NCI-H1105 (cell line): ENCODE data around the gene DIRAS1.
"Not testable (repeated sequence)": the region's sequence is repeated elsewhere in the genome, so short reads cannot be mapped to it uniquely, and the experiment has no call there.

Experiments used
- DNase-seq: peaks from one replicate; lab custom pipeline; 2025; lab: John Stamatoyannopoulos, UW

Gene DIRAS1

GRCh38 chr19:2726904-2727639 is 5.9 kb upstream of the DIRAS1 start:
- no peak for DNase-seq

GRCh38 chr19:2726160-2726855 is 5.1 kb upstream of the DIRAS1 start:
- no peak for DNase-seq

GRCh38 chr19:2724148-2724557 is 3.0 kb upstream of the DIRAS1 start:
- no peak for DNase-seq

- no peak for DNase-seq
Measured at GRCh38 chr19:2723747-2724146, 2.6 kb upstream of the DIRAS1 start.

DNA sequence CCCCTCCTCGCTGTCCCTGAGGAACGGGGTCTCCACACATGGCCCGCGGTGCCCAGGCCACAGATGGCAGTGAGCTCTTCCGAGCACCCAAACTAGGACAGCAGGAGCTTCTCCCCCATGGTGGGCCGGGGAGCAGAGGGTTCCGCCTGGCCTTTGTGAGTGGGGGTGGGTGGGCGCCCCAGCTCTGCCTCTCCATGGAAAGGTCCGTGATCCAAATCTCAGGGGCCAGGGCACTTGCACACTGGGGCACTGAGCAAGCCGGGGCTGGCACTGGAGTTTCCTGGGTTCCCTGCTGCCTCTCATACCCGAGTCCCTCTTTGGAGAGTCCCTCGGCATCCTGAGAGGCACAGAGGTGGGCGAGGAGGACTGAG is 2.2 kb upstream of the DIRAS1 start:
- DNase-seq: no peak

DNA sequence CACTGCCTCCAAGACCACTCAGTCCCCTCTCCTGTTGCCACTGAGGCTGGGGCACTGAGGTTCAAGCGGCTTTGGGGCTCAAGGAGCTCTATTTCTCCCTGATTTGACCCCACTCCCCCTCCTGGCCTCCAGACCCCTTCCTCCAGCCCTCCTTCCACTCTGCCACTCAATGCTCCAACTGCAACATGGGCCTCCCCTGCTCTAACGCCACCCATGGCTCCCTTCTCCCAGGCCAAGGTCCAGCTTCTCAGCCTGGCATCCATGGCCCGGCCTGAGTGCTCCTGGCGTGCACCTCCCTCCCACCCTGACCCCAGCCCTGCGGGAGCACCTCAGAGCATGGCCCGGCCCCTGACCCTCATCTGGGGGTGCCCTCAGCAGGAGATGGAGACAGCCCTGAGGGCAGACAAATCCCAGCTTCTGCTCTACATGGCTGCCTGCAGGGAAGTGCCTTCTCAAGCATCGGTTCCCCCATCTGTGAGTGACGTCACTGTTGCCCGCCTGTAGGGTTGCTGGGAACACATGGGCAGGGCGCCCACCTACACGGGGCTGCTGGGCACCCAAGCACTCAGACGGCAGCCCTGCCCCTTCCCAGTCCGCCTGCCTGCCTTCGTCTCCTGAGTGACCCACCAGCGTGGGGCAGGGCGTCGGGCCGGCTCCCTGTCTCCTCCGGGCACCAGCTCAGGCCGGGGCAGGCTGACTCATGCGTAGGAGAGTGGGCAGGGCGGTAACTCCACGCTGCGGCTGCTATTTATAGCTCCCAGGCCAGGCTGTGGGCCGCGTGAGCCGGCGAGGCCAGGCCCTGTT is 1.6 kb upstream of the DIRAS1 start:
- DNase-seq: no peak

DNA sequence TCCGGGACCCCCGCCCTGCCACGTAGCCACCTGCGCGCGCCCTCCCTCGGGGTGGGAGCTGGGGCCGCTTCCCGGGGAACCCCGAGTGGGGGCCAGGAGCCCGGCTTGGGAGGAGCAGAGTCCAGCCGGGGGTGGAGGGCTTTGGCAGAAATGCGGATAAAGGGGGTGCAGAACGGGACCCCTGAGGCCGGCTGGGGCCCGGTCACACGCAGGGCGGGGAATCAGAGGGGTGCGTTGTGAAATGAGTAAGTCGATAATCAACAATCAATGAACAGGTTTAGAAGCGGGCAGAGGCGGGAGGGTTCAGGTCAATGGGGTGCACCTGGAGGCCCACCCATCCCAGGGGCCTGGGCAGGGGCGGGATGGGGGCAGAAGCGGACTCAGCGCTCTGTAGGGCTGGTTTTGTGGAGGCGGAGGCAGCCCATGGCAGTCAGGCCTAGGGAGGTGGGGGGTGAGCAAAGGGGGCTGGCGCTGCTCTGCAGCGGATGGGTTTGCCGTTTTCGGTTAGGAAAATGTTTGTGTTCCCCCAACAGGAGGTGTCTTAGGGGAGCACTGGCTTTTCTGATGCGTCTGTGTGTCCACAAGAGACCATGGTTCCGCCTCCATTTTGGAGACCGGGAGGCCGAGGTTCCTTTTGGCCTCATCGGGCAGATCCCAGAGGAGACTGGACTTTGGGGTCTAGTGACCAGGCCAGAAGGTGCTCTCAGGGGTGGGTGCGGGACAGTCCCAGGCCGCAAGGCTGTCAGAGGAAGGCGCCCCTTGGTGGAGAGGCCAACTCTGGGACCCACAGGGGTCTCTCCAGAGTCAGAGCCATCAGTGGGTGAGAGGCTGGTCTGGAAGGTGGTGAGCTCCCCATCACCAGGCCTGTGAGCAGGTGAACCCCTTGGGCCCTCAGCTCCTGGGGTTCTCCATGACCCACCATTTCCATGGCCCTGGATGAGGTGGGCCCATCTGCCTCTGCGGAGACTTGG is 683 bp upstream of the DIRAS1 start:
- DNase-seq: no peak

DNA sequence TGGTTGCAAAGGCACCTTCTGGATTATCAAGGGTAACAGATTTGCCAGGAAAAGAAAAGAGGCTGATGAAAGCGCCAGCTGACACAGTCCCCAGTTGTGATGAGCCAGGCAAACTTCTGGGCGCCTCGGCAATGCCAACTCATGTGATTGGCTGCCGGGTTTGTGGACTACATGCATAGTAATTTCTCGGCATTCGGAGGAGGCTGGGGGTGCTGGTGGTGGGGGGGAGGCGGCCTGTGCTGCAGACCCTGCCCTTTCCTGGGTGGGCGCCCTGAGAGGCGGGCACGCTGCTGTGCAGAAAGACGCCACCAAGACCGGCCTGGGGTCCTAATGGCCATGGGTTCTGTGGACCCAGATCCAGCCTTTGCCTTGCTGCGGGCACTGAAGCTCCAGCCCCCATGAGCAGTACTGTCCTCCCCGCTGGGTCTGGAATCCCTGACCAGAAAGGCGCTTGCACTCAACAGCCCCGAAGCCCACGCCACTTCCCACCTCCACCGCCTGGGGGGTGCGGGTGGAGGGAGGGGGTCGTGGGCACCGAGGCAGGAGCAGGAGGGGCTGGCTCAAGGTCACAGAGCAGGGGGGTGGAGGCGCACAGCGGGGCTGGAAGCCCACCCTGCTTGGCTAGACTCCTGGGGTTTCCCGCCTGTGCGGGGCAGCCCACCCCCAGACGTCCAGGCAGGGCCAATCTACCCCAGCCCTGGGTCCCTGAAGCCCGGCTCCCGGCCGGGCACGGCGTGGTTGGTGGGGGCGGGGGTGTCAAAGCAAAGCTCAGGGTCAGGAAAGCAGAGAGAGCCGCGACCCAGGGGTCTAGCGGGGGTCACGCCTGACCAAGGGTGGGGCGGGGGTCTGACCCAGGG is 1.0 kb downstream of the DIRAS1 start:
- no peak for DNase-seq

DNA sequence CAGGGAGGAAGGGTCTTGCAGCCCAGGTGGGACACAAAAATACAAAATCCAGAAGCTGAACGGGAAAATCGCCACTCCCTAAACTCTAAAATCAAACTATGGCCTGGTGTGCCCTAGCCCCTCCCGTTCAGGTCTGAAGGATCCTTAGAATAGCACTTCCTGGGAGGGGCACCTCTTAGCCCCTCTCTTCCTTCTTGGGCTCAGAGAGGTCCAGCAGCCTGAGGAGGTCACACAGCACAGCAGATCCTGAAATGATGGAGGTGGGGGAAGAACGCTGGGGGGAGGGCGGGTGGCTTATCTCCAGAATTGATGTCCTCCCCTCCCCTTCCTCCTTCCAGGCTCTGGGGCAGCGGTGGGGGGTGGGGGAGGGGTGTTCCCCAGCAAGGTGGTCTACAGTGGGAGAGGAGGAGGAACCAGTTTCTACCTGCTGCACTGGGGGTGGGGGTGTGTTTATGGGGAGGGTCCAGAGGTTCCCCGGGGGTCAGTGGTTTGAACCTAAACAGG is 1.9 kb downstream of the DIRAS1 start:
- no peak for DNase-seq

- no peak for DNase-seq
Measured at GRCh38 chr19:2717638-2718541, 3.3 kb downstream of the DIRAS1 start.

- DNase-seq: no peak
Measured at GRCh38 chr19:2716722-2717637, 4.2 kb downstream of the DIRAS1 start.

DNA sequence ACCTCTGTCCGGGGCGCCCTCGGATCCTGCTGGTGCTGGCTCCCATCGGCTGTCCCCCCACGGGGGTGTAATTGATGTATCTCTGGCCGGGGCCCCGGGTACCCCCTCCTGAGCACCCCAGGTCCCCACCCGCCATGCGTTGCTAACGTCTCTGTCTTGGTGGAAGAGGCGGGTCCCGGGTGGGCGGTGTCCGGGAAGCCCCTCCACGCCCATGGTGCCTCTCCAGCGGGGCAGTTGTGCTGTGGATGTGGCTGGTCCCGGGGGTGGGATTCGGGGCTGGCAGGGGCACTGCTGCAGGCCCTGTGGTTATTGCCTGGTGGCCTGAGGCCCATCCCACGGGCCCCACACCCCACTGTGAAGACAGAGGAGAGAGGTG is 4.9 kb downstream of the DIRAS1 start:
- DNase-seq: no peak

DNA sequence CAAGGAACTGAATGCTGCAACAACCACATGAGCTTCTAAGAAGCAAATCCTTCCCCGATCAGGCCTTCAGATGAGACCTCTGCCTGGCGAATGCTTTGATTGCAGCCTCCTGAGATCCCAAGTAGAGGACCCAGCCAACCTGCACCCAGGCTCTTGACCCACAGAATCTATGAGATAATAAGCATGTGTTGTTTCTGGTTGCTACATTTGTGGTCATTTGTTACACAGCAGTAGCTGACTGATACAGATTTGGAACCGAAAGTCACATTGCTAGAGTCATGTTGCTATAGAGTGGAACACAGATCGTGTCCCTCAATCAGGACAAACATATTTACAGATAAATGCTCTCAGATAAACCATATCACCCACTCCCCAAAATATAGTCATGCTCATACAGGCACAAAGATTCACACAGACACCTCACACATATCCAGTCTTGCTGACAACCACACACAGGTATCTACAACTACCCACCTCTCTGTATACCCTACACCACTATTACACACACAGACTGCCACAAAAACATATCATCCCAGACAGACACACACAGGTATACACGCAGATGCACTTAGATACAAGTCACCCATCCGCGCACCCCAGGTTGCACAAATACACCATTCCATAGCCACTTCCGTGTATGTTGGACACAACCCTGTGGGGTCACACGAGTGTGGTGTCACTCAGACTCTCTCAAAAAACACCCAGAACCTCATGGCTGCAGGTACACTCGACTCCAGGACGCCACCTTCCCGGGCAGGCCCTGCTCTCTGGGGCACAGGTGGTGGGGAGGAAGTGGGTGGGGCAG is 5.5 kb downstream of the DIRAS1 start:
- no peak for DNase-seq

DNA sequence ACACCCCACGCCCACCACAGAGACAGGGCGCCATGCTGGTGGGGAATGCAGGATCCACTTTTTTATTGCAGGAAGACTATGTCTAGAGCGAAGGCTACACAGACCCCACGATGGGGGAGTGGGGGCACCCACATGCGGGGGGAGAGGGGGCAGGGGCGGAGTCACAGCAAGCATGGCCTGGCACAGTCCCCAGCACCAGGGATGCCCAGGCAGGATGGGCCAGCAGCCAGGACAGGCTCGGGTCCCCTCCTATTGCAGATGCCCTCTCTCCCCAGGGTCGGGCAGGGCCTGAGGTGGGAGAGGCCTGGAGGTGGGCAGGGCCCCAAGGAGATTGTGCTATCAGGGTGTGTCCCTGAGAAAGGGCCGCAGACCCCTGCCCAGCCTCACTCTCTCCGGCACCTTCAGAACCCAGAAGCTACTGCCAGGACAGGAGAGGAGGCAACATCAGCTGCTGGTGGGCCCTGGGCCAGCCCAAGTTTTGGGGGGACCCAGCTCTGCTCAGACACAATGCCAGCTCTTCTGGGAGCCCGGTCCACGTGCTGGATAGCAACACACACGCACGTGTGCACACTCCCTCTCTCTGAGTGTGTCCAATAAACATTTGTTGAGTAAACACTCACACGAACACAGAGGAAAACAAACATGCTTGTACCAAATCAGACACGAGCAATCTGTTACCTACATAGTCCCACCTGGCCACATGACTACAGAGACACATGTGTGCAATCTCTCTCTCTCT is 6.5 kb downstream of the DIRAS1 start:
- no peak for DNase-seq

- DNase-seq: not testable (repeated sequence)
Measured at GRCh38 chr19:2714102-2714501, 7.1 kb downstream of the DIRAS1 start.

DNA sequence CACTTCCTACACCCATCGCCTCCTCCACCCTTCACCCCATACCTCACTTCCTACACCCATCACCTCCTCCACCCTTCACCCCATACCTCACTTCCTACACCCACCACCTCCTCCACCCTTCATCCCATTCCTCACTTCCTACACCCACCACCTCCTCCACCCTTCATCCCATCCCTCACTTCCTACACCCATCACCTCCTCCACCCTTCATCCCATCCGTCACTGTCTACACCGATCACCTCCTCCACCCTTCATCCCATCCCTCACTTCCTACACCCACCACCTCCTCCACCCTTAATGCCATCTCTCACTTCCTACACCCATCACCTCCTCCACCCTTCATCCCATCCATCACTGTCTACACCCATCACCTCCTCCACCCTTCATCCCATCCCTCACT is 8.0 kb downstream of the DIRAS1 start:
- DNase-seq: not testable (repeated sequence)

GRCh38 chr19:2711875-2712205 is 9.3 kb downstream of the DIRAS1 start:
- no peak for DNase-seq
